ENCODE data around the gene AUH. TPM values are rescaled to one million over a fixed set of nuclear protein-coding genes. Genes with fewer than 3 reads are reported as not detected.

AUH gene
- total RNA-seq, 1 experiment from 2014 or later, result 29.0 TPM

GRCh38 chr9:91221332-91221731 is 140.4 kb downstream of the AUH start:
- H3K4me2 ChIP-seq (ENCODE audit: low read length), result no peak overlapping the region
- no peak overlapping the region for H3K4me3 ChIP-seq (replicated peaks in 1 of 2; ENCODE audit: low read depth in 1 of 2, low read length in 2 of 2)
- H3K9me3 ChIP-seq (ENCODE audit: control insufficient read depth in 1 of 2, insufficient read depth in 1 of 2, low read depth in 1 of 2, low read length in 2 of 2), result no peaks in the 10 kb centered on the region
- TF ChIP-seq EZH2phosphoT487 (IDR thresholded peaks at IDR 0.05; ENCODE audit: borderline replicate concordance) (no peak), SRF (IDR thresholded peaks at IDR 0.05; ENCODE audit: low read depth) (no peak), EGR1 (IDR thresholded peaks at IDR 0.05; ENCODE audit: low read depth) (no peak), REST (IDR thresholded peaks at IDR 0.05; ENCODE audit: low read depth) (no peak), SIN3A (IDR thresholded peaks at IDR 0.05; ENCODE audit: low read depth) (no peak), ZNF274 (IDR thresholded peaks at IDR 0.05; ENCODE audit: low read depth, low read length) (no peak), CEBPB (IDR thresholded peaks at IDR 0.05; ENCODE audit: low read depth) (no peak), ZBTB33 (IDR thresholded peaks at IDR 0.05; ENCODE audit: extremely low read depth, insufficient replicate concordance, low read length) (no peak), POLR2A (IDR thresholded peaks at IDR 0.05; ENCODE audit: borderline replicate concordance, extremely low read depth, insufficient read depth, insufficient read length) (no peak), TCF7L2 (IDR thresholded peaks at IDR 0.05; ENCODE audit: borderline replicate concordance, extremely low read depth, insufficient read depth, insufficient read length) (no peak), CBX3 (IDR thresholded peaks at IDR 0.05; ENCODE audit: low read depth) (no peak), POLR2AphosphoS5 (IDR thresholded peaks at IDR 0.05; ENCODE audit: low read depth, low read length) (no peak), SP1 (IDR thresholded peaks at IDR 0.05; ENCODE audit: low read depth) (no peak), YY1 (IDR thresholded peaks at IDR 0.05; ENCODE audit: extremely low read depth, insufficient replicate concordance, low read depth, low read length) (no peak), JUND (IDR thresholded peaks at IDR 0.05) (no peak), ZFX (IDR thresholded peaks at IDR 0.05) (no peak), ELF1 (IDR thresholded peaks at IDR 0.05; ENCODE audit: borderline replicate concordance, low read depth) (no peak)
- TF ChIP-seq, protein P1, sequence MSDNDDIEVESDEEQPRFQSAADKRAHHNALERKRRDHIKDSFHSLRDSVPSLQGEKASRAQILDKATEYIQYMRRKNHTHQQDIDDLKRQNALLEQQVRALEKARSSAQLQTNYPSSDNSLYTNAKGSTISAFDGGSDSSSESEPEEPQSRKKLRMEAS (IDR thresholded peaks at IDR 0.05), result no peak
- TF ChIP-seq, protein P2, sequence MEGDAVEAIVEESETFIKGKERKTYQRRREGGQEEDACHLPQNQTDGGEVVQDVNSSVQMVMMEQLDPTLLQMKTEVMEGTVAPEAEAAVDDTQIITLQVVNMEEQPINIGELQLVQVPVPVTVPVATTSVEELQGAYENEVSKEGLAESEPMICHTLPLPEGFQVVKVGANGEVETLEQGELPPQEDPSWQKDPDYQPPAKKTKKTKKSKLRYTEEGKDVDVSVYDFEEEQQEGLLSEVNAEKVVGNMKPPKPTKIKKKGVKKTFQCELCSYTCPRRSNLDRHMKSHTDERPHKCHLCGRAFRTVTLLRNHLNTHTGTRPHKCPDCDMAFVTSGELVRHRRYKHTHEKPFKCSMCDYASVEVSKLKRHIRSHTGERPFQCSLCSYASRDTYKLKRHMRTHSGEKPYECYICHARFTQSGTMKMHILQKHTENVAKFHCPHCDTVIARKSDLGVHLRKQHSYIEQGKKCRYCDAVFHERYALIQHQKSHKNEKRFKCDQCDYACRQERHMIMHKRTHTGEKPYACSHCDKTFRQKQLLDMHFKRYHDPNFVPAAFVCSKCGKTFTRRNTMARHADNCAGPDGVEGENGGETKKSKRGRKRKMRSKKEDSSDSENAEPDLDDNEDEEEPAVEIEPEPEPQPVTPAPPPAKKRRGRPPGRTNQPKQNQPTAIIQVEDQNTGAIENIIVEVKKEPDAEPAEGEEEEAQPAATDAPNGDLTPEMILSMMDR (IDR thresholded peaks at IDR 0.05 in 2 of 3, conservative IDR thresholded peaks at IDR 0.05 in 1 of 3; ENCODE audit: borderline replicate concordance in 1 of 3, insufficient read depth in 1 of 3, low read depth in 2 of 3, low read length in 2 of 3), result no peak
- BruUV-seq (replicated peaks), result no TSS peak
- no peaks in the 10 kb centered on the region for H3K27me3 ChIP-seq (ENCODE audit: insufficient read depth, low read length)
- POLR2A ChIA-PET, result no interaction called here
- CTCF ChIA-PET, result no interaction called here
- no peaks in the 10 kb centered on the region for H4K20me1 ChIP-seq (ENCODE audit: insufficient read depth)
- H3K4me1 ChIP-seq (ENCODE audit: control insufficient read depth in 1 of 2, insufficient read depth in 2 of 2, low read length in 2 of 2), result no peaks in the 10 kb centered on the region
- H3K36me3 ChIP-seq (ENCODE audit: control insufficient read depth in 1 of 2, insufficient read depth in 2 of 2, low read length in 2 of 2), result no peaks in the 10 kb centered on the region
- H3K9ac ChIP-seq (ENCODE audit: low read length), result no peak overlapping the region
- H3K27ac ChIP-seq (ENCODE audit: low read depth, low read length), result no peak overlapping the region
- DNase-seq (ENCODE audit: low read depth, low spot score) (no peak), ATAC-seq (no peak)
- no peaks in the 10 kb centered on the region for H3K9me2 ChIP-seq (ENCODE audit: insufficient read depth)
- RAD21 ChIA-PET (ENCODE audit: low non-redundant PET in 1 of 2, low total read pairs in 2 of 2, uncharacterized antibody in 2 of 2, unreplicated experiment in 2 of 2), result no interaction called here
- H2AFZ ChIP-seq (ENCODE audit: low read depth, low read length, poor library complexity, severe bottlenecking), result no peak overlapping the region
- intact Hi-C loops (cut with micrococcal nuclease), result no loop called here
- H3K79me2 ChIP-seq (ENCODE audit: insufficient read depth, low read length), result no peaks in the 10 kb centered on the region

Measured in HCT116 (cell line).